HG02885 (cell line): ENCODE data around the gene MORF4L1.
A peak's percentile ranks its signal among the peaks of the same experiment; 100 is the strongest.

Source experiments
- ATAC-seq: cut with Tn5 transposase; IDR thresholded peaks from one replicate; pipeline ENCODE4 v1.9.1; 2021; ENCODE audit warnings: mild to moderate bottlenecking; ENCODE audit not compliant: unreplicated experiment, poor library complexity

Gene MORF4L1

GRCh38 chr15:78938658-78939488 lies 66.2 kb downstream of the MORF4L1 start:
- peak; percentile 63 for ATAC-seq

- no peak for ATAC-seq
These were observed 70.1 kb downstream of the MORF4L1 start for GRCh38 chr15:78942741-78943140.

- no peak for ATAC-seq
These were observed 71.0 kb downstream of the MORF4L1 start for GRCh38 chr15:78943692-78944091.

- ATAC-seq: peak; percentile 14
These were observed 71.5 kb downstream of the MORF4L1 start for GRCh38 chr15:78944202-78944625.

- peak; percentile 76 for ATAC-seq
These were observed 72.1 kb downstream of the MORF4L1 start, which contains the start of gene CTSH for GRCh38 chr15:78944669-78945407. TSS of gene CTSH (minus strand) at chr15:78945046. CDS start at chr15:78944981, 65 bp downstream.

GRCh38 chr15:78946493-78946892 lies 73.8 kb downstream of the MORF4L1 start:
- no peak for ATAC-seq

- no peak for ATAC-seq
These were observed 74.8 kb downstream of the MORF4L1 start for GRCh38 chr15:78947506-78947905.
